Measurements from ENCODE around the gene P2RY12. TPM values are rescaled to one million over a fixed set of nuclear protein-coding genes. Genes with fewer than 3 reads are reported as not detected.

Gene P2RY12
- total RNA-seq, 2 experiments from 2014 or later, result not detected

DNA sequence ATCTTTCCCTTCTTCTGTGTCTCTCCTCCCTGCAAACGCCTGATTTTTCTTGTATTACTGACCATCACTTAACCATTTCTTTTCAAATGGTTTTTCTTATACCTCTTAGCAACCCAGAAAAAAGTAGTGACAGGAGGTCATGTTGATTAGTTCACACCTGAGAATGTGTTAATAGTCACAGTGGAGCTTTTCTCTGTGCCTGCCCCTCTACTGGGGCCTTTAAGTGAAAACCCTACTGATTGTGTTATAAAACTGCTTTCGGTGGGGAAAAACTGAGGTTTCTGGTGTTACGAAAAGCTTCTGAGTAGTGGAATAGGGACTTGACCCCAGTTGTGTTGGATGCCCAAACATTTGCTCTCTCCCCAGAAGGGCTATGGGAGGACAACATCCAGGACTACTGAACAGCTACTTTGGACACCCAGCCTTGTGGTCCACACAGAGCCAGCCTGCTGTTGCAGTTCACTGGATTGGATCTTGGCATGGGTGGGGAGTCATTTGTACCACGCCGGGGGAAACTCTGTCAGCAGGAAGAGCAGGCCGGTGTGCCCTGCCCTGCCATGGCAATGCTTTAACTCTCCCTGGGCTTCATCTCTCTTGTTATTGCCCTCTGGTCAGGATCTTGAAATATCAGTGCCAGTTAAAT lies 78.3 kb downstream of the P2RY12 start:
- Mint-ChIP-seq H3K4me1 (peaks cover 67% of the 10 kb centered on the region), H3K9me3 (ENCODE audit: low read depth) (no peaks in the 10 kb centered on the region), H3K4me3 (no peak overlapping the region), H3K27me3 (no peaks in the 10 kb centered on the region), H3K27ac (peak overlapping the region; percentile 28), H3K36me3 (peaks cover 12% of the 10 kb centered on the region)
- DNase-seq (no peak), ATAC-seq (no peak)
- CTCF ChIA-PET, result interaction anchor here (1.0 to 2.0 kb wide), 2 partner anchors 10 to 21 kb away, joined by 4 to 12 read pairs; partner anchors contain the start of gene GPR87

DNA sequence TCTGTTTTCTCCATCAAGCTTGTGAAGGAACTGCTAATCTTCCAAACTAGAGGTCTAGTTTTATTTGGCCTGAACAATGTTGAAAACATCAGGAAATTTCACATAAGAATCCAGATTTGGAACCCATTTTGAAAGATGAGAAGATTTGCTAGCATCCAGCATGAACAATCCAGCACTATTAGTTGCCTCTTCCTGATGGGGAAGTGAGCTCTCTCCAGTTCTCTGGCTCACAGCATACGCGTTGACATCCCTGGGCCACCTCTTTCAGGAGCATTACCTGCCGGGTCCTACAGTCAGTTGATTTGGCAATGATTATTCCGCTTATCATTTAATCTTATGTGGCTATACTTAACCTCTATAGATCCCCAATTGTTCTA lies 78.8 kb downstream of the P2RY12 start:
- Mint-ChIP-seq H3K9me3 (ENCODE audit: low read depth) (no peaks in the 10 kb centered on the region), H3K27me3 (no peaks in the 10 kb centered on the region), H3K4me3 (no peak overlapping the region), H3K4me1 (peaks cover 71% of the 10 kb centered on the region), H3K27ac (peak overlapping the region; percentile 28), H3K36me3 (peaks cover 12% of the 10 kb centered on the region)
- ATAC-seq (no peak), DNase-seq (no peak)
- CTCF ChIA-PET, result interaction anchor here (1.0 to 2.0 kb wide), 3 partner anchors 9 to 22 kb away, joined by 4 to 12 read pairs (median 5); partner anchors contain the start of gene GPR87

DNA sequence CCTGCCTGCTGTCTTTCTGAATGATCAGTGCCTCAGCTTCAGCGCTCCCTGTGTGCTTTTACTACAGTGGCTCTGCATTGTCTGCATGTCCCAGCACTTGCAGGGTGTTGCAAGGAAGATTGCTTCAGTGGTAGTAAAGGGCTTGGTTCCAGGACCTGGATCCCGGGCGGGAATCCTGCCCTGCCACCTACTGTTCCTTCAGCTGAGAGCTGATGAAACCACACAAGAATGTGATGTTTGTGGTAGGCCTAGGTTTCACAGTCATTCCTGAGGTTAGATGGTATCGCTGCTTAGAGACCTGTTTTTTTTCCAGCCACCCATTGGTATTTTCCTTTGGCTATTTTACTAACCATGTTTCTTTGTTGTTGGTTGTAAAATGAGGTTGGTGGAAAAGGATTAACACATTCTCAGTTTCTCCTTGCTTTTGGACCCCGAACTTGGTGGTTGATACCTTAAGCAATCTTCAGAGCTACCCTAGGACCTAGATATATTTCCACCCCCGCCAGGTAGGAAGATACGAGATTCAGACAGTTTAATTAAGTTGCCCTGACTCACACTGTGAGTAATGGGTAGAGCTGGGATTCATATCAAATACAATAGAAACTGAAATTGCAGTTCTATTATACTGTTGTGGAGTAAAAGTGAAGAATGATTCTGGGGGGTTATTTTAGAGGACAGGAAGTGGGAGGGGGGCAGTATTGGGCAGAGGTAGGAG lies 79.3 kb downstream of the P2RY12 start:
- H3K4me3 Mint-ChIP-seq, result no peak overlapping the region
- DNase-seq (no peak), ATAC-seq (peak; percentile 48)
- peaks cover 12% of the 10 kb centered on the region for H3K36me3 Mint-ChIP-seq
- H3K4me1 Mint-ChIP-seq, result peaks cover 73% of the 10 kb centered on the region
- no peaks in the 10 kb centered on the region for H3K27me3 Mint-ChIP-seq
- CTCF ChIA-PET, result interaction anchor here (1.0 to 2.6 kb wide), 8 partner anchors 9 to 26 kb away, joined by 3 to 14 read pairs (median 4); partner anchors contain the start of gene GPR87
- H3K9me3 Mint-ChIP-seq (ENCODE audit: low read depth), result no peaks in the 10 kb centered on the region
- H3K27ac Mint-ChIP-seq, result peak overlapping the region; percentile 10

DNA sequence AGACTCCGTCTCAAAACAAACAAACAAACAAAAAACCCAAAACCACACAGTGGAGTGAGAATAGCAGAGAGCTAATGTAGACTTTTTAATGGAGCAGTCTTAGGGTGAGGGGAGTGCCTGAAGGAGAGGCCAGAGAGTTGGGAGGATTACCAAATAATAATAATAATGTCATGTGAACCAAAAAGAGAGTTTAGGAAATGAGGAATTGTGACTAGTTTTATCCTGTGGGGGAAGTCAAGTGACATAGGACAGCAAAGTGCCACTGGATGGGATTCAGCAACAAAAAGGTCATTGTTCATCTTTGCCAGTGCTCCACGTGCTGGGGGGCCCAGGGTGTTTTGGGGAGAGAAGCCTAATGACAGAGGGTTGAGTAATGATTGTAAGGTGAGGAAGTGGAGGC lies 80.8 kb downstream of the P2RY12 start:
- Mint-ChIP-seq H3K27ac (no peak overlapping the region), H3K4me1 (peaks cover 68% of the 10 kb centered on the region), H3K36me3 (peaks cover 12% of the 10 kb centered on the region), H3K27me3 (no peaks in the 10 kb centered on the region), H3K4me3 (no peak overlapping the region), H3K9me3 (ENCODE audit: low read depth) (no peaks in the 10 kb centered on the region)
- no peak for ATAC-seq
- CTCF ChIA-PET, result interaction anchor here (2.6 kb wide), 1 partner anchor 12 kb away, joined by 14 read pairs; no protein-coding TSS in a partner anchor
- no peak for DNase-seq

DNA sequence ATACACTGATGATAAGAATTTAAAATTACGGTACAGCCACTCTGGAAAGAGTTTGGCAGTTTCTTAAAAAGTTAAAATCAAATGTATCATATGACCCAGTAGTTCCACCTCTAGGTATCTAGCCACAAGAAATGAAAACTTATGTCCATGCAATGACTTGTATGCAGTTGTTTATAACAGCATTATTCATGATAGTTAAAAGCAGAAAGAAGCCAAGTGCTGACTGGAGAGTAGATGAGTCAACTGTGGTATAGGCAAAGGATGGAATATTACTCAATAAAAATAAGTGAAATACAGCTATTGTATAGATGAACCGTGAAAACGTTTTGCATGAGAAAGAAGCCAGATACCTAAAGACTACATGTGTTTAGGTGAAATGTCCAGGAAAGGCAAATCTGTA lies 82.8 kb downstream of the P2RY12 start:
- Mint-ChIP-seq H3K27ac (no peak overlapping the region), H3K36me3 (peaks cover 13% of the 10 kb centered on the region), H3K4me1 (peaks cover 52% of the 10 kb centered on the region), H3K9me3 (ENCODE audit: low read depth) (no peaks in the 10 kb centered on the region), H3K27me3 (peaks cover 2% of the 10 kb centered on the region), H3K4me3 (no peak overlapping the region)
- CTCF ChIA-PET, result no interaction called here
- ATAC-seq (peak; percentile 31), DNase-seq (no peak)

DNA sequence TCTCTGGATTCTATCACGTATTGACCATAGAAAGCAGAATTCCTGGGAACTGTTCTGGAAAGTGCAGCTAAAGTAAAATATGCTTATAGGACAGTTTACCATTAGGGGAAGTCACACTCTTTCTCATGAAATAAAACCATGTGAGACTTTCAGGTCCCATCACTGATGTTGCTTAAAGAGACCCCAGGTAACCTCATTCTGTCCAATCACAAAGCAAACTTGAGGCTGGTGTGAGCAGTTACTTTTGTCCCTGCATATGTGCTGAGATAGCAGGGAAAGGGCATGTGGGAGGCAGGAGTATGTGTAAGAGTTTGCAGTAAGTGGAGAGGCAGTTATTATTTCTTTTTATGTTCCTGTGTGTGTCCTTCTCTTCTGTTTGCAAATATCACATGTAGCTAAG lies 84.0 kb downstream of the P2RY12 start:
- Mint-ChIP-seq H3K4me3 (no peak overlapping the region), H3K4me1 (peaks cover 40% of the 10 kb centered on the region), H3K9me3 (ENCODE audit: low read depth) (no peaks in the 10 kb centered on the region), H3K36me3 (peaks cover 13% of the 10 kb centered on the region), H3K27ac (no peak overlapping the region), H3K27me3 (peaks cover 2% of the 10 kb centered on the region)
- ATAC-seq (no peak), DNase-seq (no peak)
- CTCF ChIA-PET, result interaction anchor here (0.7 to 1.1 kb wide), 3 partner anchors 8 to 18 kb away, joined by 3 read pairs; no protein-coding TSS in a partner anchor

DNA sequence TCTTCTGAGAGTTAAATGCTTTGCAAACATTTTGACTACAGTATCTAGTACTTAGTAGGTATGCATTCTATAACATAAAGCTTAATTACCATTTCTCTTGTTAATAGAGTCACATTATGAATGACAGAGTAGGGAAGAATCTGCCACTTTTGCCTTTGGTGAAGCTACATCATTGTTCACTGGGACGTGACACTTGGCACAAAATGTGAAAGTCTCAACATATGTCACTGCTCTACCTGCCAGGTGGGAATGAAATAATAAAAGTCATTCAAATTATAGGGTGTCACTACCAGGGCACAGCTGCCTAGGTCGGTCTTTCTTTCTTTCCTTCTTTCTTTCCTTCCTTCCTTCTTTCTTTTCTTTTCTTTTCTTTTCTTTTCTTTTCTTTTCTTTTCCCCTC lies 85.5 kb downstream of the P2RY12 start:
- CTCF ChIA-PET, result interaction anchor here (0.9 kb wide), 1 partner anchor 70 kb away, joined by 3 read pairs; no protein-coding TSS in a partner anchor
- H3K4me1 Mint-ChIP-seq, result peaks cover 31% of the 10 kb centered on the region
- peaks cover 2% of the 10 kb centered on the region for H3K27me3 Mint-ChIP-seq
- H3K4me3 Mint-ChIP-seq, result no peak overlapping the region
- peaks cover 14% of the 10 kb centered on the region for H3K36me3 Mint-ChIP-seq
- no peak overlapping the region for H3K27ac Mint-ChIP-seq
- H3K9me3 Mint-ChIP-seq (ENCODE audit: low read depth), result no peaks in the 10 kb centered on the region
- DNase-seq (no peak), ATAC-seq (no peak)

DNA sequence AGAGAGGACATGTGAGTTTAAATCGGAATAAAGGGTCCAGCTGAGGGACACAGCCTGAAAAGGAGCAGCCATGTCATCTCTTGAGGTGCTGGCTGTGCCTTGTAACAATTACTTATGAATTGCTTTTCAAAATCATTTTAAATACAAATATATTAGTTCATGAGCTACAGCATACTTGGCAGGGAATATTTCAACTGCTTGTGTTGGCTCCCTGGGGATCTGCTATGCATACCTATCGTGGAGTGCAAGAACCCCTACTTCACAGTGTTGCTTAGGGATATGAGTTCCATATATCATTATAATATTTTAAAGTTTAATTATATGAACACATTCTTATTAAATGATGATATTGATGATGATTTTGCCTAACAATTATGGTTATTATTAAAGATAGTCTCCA lies 87.1 kb downstream of the P2RY12 start:
- no peak for ATAC-seq
- Mint-ChIP-seq H3K4me3 (no peak overlapping the region), H3K27me3 (peaks cover 2% of the 10 kb centered on the region), H3K36me3 (peaks cover 5% of the 10 kb centered on the region), H3K4me1 (peaks cover 25% of the 10 kb centered on the region), H3K27ac (no peak overlapping the region), H3K9me3 (ENCODE audit: low read depth) (no peaks in the 10 kb centered on the region)
- CTCF ChIA-PET, result no interaction called here
- no peak for DNase-seq

DNA sequence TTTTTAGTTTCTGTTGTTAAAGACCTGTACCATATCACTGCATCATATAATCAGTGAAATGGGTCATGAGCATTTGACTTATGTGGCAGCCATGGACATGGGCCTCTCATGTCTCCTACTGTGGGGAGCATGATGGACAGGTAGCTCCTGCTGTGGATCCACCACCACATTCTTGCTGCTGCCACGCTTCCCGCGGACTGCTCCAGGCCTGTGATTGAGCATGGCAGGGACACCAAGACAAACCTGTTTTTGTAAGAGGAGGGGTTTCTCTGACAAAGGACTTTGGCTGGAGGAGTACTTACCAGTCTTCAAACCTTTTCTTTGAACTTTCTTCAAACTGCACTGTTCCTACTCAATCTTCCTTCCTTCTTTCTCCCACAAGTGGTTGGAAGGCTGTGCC lies 88.3 kb downstream of the P2RY12 start:
- DNase-seq, result no peak
- no peak overlapping the region for H3K4me3 Mint-ChIP-seq
- peaks cover 4% of the 10 kb centered on the region for H3K36me3 Mint-ChIP-seq
- CTCF ChIA-PET, result no interaction called here
- no peak for ATAC-seq
- no peak overlapping the region for H3K27ac Mint-ChIP-seq
- no peaks in the 10 kb centered on the region for H3K9me3 Mint-ChIP-seq (ENCODE audit: low read depth)
- H3K4me1 Mint-ChIP-seq, result peaks cover 16% of the 10 kb centered on the region
- peaks cover 4% of the 10 kb centered on the region for H3K27me3 Mint-ChIP-seq

DNA sequence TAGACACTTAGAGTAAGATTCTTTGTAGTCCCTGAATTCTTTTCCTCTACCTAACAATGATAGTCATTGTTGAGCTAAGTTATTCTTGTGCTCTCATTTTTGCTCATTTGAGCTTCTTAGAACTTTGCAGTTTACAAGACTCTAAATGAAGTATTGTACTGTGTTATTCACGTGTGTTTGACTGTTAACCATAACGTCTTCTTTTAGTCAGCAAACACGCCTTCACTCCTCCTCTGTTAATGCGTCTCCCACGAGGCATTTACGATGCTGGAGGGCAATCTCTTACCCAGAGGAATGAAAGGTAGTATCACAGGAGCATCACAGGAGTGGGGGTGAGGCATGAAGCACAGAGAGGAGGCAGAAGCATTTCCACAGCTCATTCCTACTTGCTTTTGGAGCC lies 91.4 kb downstream of the P2RY12 start:
- Mint-ChIP-seq H3K27ac (no peak overlapping the region), H3K9me3 (ENCODE audit: low read depth) (no peaks in the 10 kb centered on the region), H3K36me3 (peaks cover 4% of the 10 kb centered on the region), H3K4me3 (no peak overlapping the region), H3K4me1 (peaks cover 9% of the 10 kb centered on the region), H3K27me3 (peaks cover 4% of the 10 kb centered on the region)
- ATAC-seq, result no peak
- CTCF ChIA-PET, result interaction anchor here (0.7 to 2.7 kb wide), 5 partner anchors 8 to 25 kb away, joined by 3 to 14 read pairs (median 5); partner anchors contain the start of gene P2RY14
- no peak for DNase-seq

DNA sequence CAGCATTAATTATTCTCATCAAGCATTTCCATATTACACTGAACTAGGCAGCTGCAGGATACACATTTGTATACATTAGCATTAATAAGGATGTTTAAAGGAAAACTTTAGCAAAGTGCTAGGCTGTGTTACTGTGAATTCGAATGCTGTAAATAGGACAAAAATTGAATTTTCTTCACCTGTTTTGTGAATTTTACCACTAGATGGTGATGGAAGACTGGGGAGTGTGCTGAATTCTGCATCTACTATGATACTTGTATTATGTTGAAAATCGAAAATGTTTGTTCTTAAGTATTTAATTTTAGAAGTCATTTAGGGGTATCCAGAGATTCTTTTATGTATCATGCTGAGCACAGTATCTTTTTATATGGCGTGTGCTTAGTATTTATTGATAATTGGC lies 93.9 kb downstream of the P2RY12 start:
- no peak for DNase-seq
- Mint-ChIP-seq H3K27ac (no peak overlapping the region), H3K9me3 (ENCODE audit: low read depth) (no peaks in the 10 kb centered on the region), H3K4me1 (peaks cover 13% of the 10 kb centered on the region), H3K27me3 (peaks cover 2% of the 10 kb centered on the region), H3K4me3 (no peak overlapping the region), H3K36me3 (peaks cover 1% of the 10 kb centered on the region)
- CTCF ChIA-PET, result interaction anchor here (1.2 to 2.7 kb wide), 4 partner anchors 14 to 548 kb away, joined by 3 to 14 read pairs (median 6); no protein-coding TSS in a partner anchor
- ATAC-seq, result no peak

DNA sequence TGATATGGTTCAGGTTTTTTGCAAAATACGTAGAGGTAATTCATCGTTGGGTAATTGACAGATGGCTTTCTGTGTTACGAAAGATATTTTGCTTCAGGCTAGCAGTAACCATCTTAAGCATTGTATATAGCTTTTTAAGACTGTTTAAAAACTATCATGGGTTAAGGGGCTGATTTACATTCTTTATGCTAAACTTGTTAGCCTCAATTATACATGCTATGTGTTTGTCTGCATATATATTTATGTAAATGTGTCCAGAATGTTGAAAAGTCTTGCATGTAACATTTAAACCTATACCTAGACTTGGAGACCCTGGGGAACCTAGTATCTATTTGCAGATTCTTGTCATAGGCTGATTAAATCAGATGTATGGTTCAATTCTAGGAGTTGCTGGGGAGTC lies 95.1 kb downstream of the P2RY12 start:
- no peak for ATAC-seq
- Mint-ChIP-seq H3K27ac (no peak overlapping the region), H3K4me3 (no peak overlapping the region), H3K36me3 (peaks cover 1% of the 10 kb centered on the region), H3K4me1 (peaks cover 22% of the 10 kb centered on the region), H3K9me3 (ENCODE audit: low read depth) (no peaks in the 10 kb centered on the region), H3K27me3 (peaks cover 2% of the 10 kb centered on the region)
- DNase-seq, result no peak
- CTCF ChIA-PET, result interaction anchor here (0.6 to 1.5 kb wide), 4 partner anchors 23 to 127 kb away, joined by 3 to 4 read pairs (median 4); no protein-coding TSS in a partner anchor
